Spleen (tissue), 11 donors: ENCODE data around the gene GARIN5B. TPM values are rescaled to one million over a fixed set of nuclear protein-coding genes. Genes with fewer than 3 reads are reported as not detected.

Experiments used
- DNase-seq: peaks from one replicate; pipeline ENCODE4 v3.0.0-alpha.2; 2020
- H3K27ac ChIP-seq, 8 donors: fragments of 200-600 bp; sonication (generic) in 7 of 8; 1 replicate in 4 of 8; 2 replicates in 4 of 8; pipeline versions ENCODE4 v1.5.0 to v1.8.0; 2016 to 2021; ENCODE audit warnings: inconsistent platforms in 4 of 8, mild to moderate bottlenecking in 4 of 8, moderate library complexity in 1 of 8
- H3K27me3 ChIP-seq, 7 donors: fragments of 200-600 bp; sonication (generic) in 6 of 7; replicated peaks in 1 of 7; 1 replicate in 4 of 7; 2 replicates in 3 of 7; pipeline versions ENCODE4 v1.5.0 to v1.8.0; 2016 to 2021; ENCODE audit warnings: inconsistent platforms in 3 of 7, mild to moderate bottlenecking in 1 of 7
- H3K36me3 ChIP-seq, 6 donors: fragments of 200-600 bp; sonication (generic) in 5 of 6; 1 replicate in 4 of 6; 2 replicates in 2 of 6; pipeline versions ENCODE4 v1.5.0 to v1.8.0; 2016 to 2021; ENCODE audit warnings: inconsistent platforms in 2 of 6
- H3K4me1 ChIP-seq, 6 donors: fragments of 200-600 bp; sonication (generic) in 5 of 6; 1 replicate in 3 of 6; 2 replicates in 3 of 6; pipeline versions ENCODE4 v1.5.0 to v1.8.0; 2016 to 2021; ENCODE audit warnings: inconsistent platforms in 3 of 6
- H3K4me3 ChIP-seq, 8 donors: fragments of 200-600 bp; sonication (generic) in 7 of 8; 1 replicate in 4 of 8; 2 replicates in 4 of 8; pipeline versions ENCODE4 v1.5.0 to v1.8.0; 2016 to 2021; ENCODE audit warnings: inconsistent platforms in 4 of 8, mild to moderate bottlenecking in 4 of 8, moderate library complexity in 2 of 8
- H3K9me3 ChIP-seq, 8 donors: fragments of 200-600 bp; sonication (generic) in 7 of 8; 1 replicate in 4 of 8; 2 replicates in 4 of 8; pipeline versions ENCODE4 v1.5.0 to v1.8.0; 2016 to 2021; ENCODE audit warnings: inconsistent platforms in 4 of 8
- POLR2A ChIP-seq, 3 donors: fragments of 450-650 bp; IDR thresholded peaks; one replicate each; pipeline ENCODE4 v1.5.1; 2017; ENCODE audit warnings: antibody characterized with exemption in 3 of 3, mild to moderate bottlenecking in 1 of 3
- POLR2AphosphoS5 ChIP-seq, 3 donors: sonication (generic); formaldehyde crosslinking; IDR thresholded peaks; one replicate each; pipeline ENCODE4 v1.5.1; 2017; ENCODE audit warnings: antibody characterized with exemption in 3 of 3
- WGBS, 5 donors: extraction: QIAGEN DNeasy Blood & Tissue Kit in 3 of 5; methylation state at CpG; one replicate each; pipeline versions ENCODE4 v1.1.5 to v1.1.7; 2013 to 2018; 5-methylcytosine and 5-hydroxymethylcytosine counted together
- intact Hi-C: fragments of 100-400 bp; cut with DNase I; formaldehyde crosslinking; loops from one replicate; pipeline ENCODE4 v1.15.0; 2023; ENCODE audit warnings: low total_unique reads
- polyA plus RNA-seq, 3 donors: library from polyadenylated mRNA; stranded (reverse); fragments of 200-250 nt; gene quantifications; one replicate each; pipeline ENCODE4 v1.2.1, GENCODE V29; 2013
- total RNA-seq, 7 donors: library from RNA; depleted of rRNA in 3 of 7; stranded (reverse); fragments of >200 nt in 3 of 7; fragmentation: NEBNext Ultra II Directional in 4 of 7; extraction: Animal tissue kit (Norgen Biotek cat#: 25700) in 4 of 7; gene quantifications; one replicate each; pipeline versions ENCODE4 v1.1.0 to v1.2.1, GENCODE V29; 2016 to 2021
- TF ChIP-seq, protein P1 (sequence below), 11 experiments: fragments of 200-600 bp in 7 of 11; fragments of 450-650 bp in 4 of 11; sonication (generic) in 4 of 11; IDR thresholded peaks in 8 of 11; conservative IDR thresholded peaks in 3 of 11; 1 replicate in 7 of 11; 2 replicates in 4 of 11; pipeline versions ENCODE4 v1.4.0 to v1.8.0; 2016 to 2021; ENCODE audit warnings: antibody characterized with exemption in 11 of 11, inconsistent platforms in 4 of 11, mild to moderate bottlenecking in 1 of 11
- donor health status: healthy with polysubstance abuse.
- donor health status: DM: no; HTN: no; CAD: no; lungs with moderate emphysema.
- donor health status: DM: no; HTN: no; CAD: no.
- donor health status: Bipolar disorder and iron deficiency.
- donor health status: healthy.
- donor health status: DM: no; HTN: no; CAD: no.
- donor health status: DM: yes; HTN: yes; CAD: no.

GARIN5B gene
- total and polyA plus RNA-seq, 10 donors, result not detected

GRCh38 chr19:55314396-55314795 lies 48.7 kb downstream of the GARIN5B start:
- Histone ChIP-seq H3K9me3 (peaks cover 0 to 2% (median 0%) of the 10 kb centered on the region in 8 donors), H3K27ac (no peak overlapping the region), H3K4me1 (no peaks in the 10 kb centered on the region), H3K36me3 (peaks cover 0 to 4% (median 0%) of the 10 kb centered on the region in 6 donors), H3K27me3 (no peaks in the 10 kb centered on the region), H3K4me3 (no peak overlapping the region)
- no peak for DNase-seq
- intact Hi-C loops, result no loop called here
- WGBS, 5 donors, result 85 to 93% (median 90%) methylated on average over 8 of the region's 8 CpGs
- no peak for TF ChIP-seq POLR2A (IDR thresholded peaks at IDR 0.05)
- no peak for TF ChIP-seq POLR2AphosphoS5 (IDR thresholded peaks at IDR 0.05)
- TF ChIP-seq, protein P1, sequence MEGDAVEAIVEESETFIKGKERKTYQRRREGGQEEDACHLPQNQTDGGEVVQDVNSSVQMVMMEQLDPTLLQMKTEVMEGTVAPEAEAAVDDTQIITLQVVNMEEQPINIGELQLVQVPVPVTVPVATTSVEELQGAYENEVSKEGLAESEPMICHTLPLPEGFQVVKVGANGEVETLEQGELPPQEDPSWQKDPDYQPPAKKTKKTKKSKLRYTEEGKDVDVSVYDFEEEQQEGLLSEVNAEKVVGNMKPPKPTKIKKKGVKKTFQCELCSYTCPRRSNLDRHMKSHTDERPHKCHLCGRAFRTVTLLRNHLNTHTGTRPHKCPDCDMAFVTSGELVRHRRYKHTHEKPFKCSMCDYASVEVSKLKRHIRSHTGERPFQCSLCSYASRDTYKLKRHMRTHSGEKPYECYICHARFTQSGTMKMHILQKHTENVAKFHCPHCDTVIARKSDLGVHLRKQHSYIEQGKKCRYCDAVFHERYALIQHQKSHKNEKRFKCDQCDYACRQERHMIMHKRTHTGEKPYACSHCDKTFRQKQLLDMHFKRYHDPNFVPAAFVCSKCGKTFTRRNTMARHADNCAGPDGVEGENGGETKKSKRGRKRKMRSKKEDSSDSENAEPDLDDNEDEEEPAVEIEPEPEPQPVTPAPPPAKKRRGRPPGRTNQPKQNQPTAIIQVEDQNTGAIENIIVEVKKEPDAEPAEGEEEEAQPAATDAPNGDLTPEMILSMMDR (IDR thresholded peaks at IDR 0.05 in 8 of 11, conservative IDR thresholded peaks at IDR 0.05 in 3 of 11), result no peak

- no peak for DNase-seq
- no peak overlapping the region for H3K27ac ChIP-seq
- H3K36me3 ChIP-seq, result peaks cover 0 to 7% (median 0%) of the 10 kb centered on the region in 6 donors
- H3K27me3 ChIP-seq, result no peaks in the 10 kb centered on the region
- 83 to 87% (median 85%) methylated on average over 37 to 47 of the region's 47 CpGs for WGBS, 5 donors
- intact Hi-C loops, result no loop called here
- no peak overlapping the region for H3K4me3 ChIP-seq
- TF ChIP-seq POLR2AphosphoS5 (IDR thresholded peaks at IDR 0.05) (peak in 1 of 3 donors; percentile 31), POLR2A (IDR thresholded peaks at IDR 0.05) (no peak)
- TF ChIP-seq, protein P1 (IDR thresholded peaks at IDR 0.05 in 8 of 11, conservative IDR thresholded peaks at IDR 0.05 in 3 of 11), result no peak
- H3K9me3 ChIP-seq, result peaks cover 0 to 6% (median 0%) of the 10 kb centered on the region in 8 donors
- no peaks in the 10 kb centered on the region for H3K4me1 ChIP-seq
Measured at GRCh38 chr19:55312621-55313512, 50.2 kb downstream of the GARIN5B start.

DNA sequence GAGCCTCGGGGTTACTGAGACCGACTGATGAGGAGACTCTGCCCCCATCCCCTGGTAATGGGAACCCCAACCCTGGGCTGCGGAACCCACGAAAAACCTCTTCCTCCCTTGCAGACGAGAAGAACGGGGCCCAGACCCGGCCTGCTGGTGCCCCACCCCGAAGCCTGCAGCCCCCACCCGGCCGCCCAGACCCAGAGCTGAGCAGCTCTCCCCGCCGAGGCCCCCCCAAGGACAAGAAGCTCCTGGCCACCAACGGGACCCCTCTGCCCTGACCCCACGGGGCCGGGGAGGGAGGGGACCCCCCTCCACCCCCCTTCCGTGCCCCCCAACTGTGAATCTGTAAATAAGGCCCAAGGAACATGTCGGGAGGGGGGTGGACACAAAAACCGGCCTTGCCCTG lies 51.3 kb downstream of the GARIN5B start:
- Histone ChIP-seq H3K4me1 (no peaks in the 10 kb centered on the region), H3K4me3 (no peak overlapping the region), H3K27me3 (no peaks in the 10 kb centered on the region), H3K27ac (no peak overlapping the region), H3K9me3 (peaks cover 0 to 6% (median 0%) of the 10 kb centered on the region in 8 donors), H3K36me3 (peaks cover 0 to 8% (median 0%) of the 10 kb centered on the region in 6 donors)
- TF ChIP-seq POLR2A (IDR thresholded peaks at IDR 0.05) (no peak), POLR2AphosphoS5 (IDR thresholded peaks at IDR 0.05) (no peak)
- TF ChIP-seq, protein P1 (IDR thresholded peaks at IDR 0.05 in 8 of 11, conservative IDR thresholded peaks at IDR 0.05 in 3 of 11), result no peak
- intact Hi-C loops, result no loop called here
- DNase-seq, result no peak
- WGBS, 5 donors, result 86 to 93% (median 90%) methylated on average over 8 to 18 of the region's 18 CpGs

- H3K4me3 ChIP-seq, result no peak overlapping the region
- no peaks in the 10 kb centered on the region for H3K27me3 ChIP-seq
- no peak overlapping the region for H3K27ac ChIP-seq
- intact Hi-C loops, result no loop called here
- no peaks in the 10 kb centered on the region for H3K4me1 ChIP-seq
- WGBS, 5 donors, result 73 to 90% (median 83%) methylated on average over 2 to 9 of the region's 9 CpGs
- peaks cover 0 to 12% (median 0%) of the 10 kb centered on the region in 6 donors for H3K36me3 ChIP-seq
- no peak for TF ChIP-seq POLR2AphosphoS5 (IDR thresholded peaks at IDR 0.05)
- TF ChIP-seq, protein P1 (IDR thresholded peaks at IDR 0.05 in 8 of 11, conservative IDR thresholded peaks at IDR 0.05 in 3 of 11), result no peak
- TF ChIP-seq POLR2A (IDR thresholded peaks at IDR 0.05), result no peak
- DNase-seq, result no peak
- peaks cover 0 to 6% (median 0%) of the 10 kb centered on the region in 8 donors for H3K9me3 ChIP-seq
Measured at GRCh38 chr19:55311397-55311796, 51.7 kb downstream of the GARIN5B start.
